Measurements from ENCODE around the gene GLIS1. TPM values are rescaled to one million over a fixed set of nuclear protein-coding genes. Genes with fewer than 3 reads are reported as not detected.

Gene GLIS1
- total and polyA plus RNA-seq, 2 donors (not counting 3 experiments of a cell fraction or from before 2014, with no cell fraction given) = not detected

GRCh38 chr1:53575141-53575954 is 163.6 kb downstream of the GLIS1 start:
- FAIRE-seq = no peak
- DNase-seq (ENCODE audit: low read depth, low spot score) = no peak
- Histone ChIP-seq H4K20me1 (replicated peaks; ENCODE audit: control insufficient read depth, extremely low read depth, insufficient read depth, low read length) (no peaks in the 10 kb centered on the region), H3K4me3 (replicated peaks in 1 of 3; ENCODE audit: insufficient read depth in 1 of 3, low read depth in 1 of 3, low read length in 3 of 3) (no peak overlapping the region), H3K4me2 (ENCODE audit: insufficient read depth, low read length) (no peak overlapping the region), H3K4me1 (ENCODE audit: control insufficient read depth, extremely low read depth, insufficient read depth, low read length) (no peaks in the 10 kb centered on the region), H3K9ac (replicated peaks; ENCODE audit: extremely low read depth, insufficient read depth, low read length) (no peak overlapping the region), H3K9me1 (replicated peaks; ENCODE audit: control insufficient read depth, extremely low read depth, insufficient read depth, low read length) (no peaks in the 10 kb centered on the region), H3K27ac (ENCODE audit: insufficient read depth, low read depth, low read length) (no peak overlapping the region), H3K36me3 (ENCODE audit: control insufficient read depth in 2 of 2, extremely low read depth in 1 of 2, insufficient read depth in 2 of 2, low read length in 2 of 2) (no peaks in the 10 kb centered on the region), H3K27me3 (ENCODE audit: control insufficient read depth in 2 of 2, insufficient read depth in 2 of 2, low read length in 2 of 2) (peaks cover 3 to 4% of the 10 kb centered on the region in 2 experiments), H2AFZ (ENCODE audit: low read depth, low read length) (no peak overlapping the region), H3K9me3 (replicated peaks; ENCODE audit: control insufficient read depth, insufficient read depth, low read length) (no peaks in the 10 kb centered on the region), H3K79me2 (ENCODE audit: control insufficient read depth, insufficient read depth, low read length) (no peaks in the 10 kb centered on the region)
- CTCF ChIA-PET = no interaction called here
- dilution Hi-C loops (cut with MboI; ENCODE audit: extremely low pct_ligation_motif_present, low sequenced_read_pairs) = no loop called here
- intact Hi-C loops (cut with micrococcal nuclease) = no loop called here
- POLR2A ChIA-PET = no interaction called here
- BruUV-seq (replicated peaks) = no TSS peak
- TF ChIP-seq FOS (IDR thresholded peaks at IDR 0.05; ENCODE audit: borderline replicate concordance, insufficient read depth, low read length) (no peak), MYC (IDR thresholded peaks at IDR 0.05; ENCODE audit: low read depth, low read length) (no peak), POLR2AphosphoS5 (IDR thresholded peaks at IDR 0.05; ENCODE audit: insufficient read depth, low read depth, low read length) (no peak), GATA2 (IDR thresholded peaks at IDR 0.05; ENCODE audit: insufficient read depth, insufficient read length, low read depth, low read length) (no peak), EZH2 (IDR thresholded peaks at IDR 0.05; ENCODE audit: borderline replicate concordance, low read depth, low read length, severe bottlenecking) (no peak), POLR2A (IDR thresholded peaks at IDR 0.05; ENCODE audit: low read depth, low read length) (no peak), JUN (IDR thresholded peaks at IDR 0.05; ENCODE audit: borderline replicate concordance, insufficient read depth, insufficient read length, low read depth) (no peak)
- TF ChIP-seq, protein P1, sequence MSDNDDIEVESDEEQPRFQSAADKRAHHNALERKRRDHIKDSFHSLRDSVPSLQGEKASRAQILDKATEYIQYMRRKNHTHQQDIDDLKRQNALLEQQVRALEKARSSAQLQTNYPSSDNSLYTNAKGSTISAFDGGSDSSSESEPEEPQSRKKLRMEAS (IDR thresholded peaks at IDR 0.05; ENCODE audit: insufficient read depth, insufficient read length) = no peak
- TF ChIP-seq, protein P2, sequence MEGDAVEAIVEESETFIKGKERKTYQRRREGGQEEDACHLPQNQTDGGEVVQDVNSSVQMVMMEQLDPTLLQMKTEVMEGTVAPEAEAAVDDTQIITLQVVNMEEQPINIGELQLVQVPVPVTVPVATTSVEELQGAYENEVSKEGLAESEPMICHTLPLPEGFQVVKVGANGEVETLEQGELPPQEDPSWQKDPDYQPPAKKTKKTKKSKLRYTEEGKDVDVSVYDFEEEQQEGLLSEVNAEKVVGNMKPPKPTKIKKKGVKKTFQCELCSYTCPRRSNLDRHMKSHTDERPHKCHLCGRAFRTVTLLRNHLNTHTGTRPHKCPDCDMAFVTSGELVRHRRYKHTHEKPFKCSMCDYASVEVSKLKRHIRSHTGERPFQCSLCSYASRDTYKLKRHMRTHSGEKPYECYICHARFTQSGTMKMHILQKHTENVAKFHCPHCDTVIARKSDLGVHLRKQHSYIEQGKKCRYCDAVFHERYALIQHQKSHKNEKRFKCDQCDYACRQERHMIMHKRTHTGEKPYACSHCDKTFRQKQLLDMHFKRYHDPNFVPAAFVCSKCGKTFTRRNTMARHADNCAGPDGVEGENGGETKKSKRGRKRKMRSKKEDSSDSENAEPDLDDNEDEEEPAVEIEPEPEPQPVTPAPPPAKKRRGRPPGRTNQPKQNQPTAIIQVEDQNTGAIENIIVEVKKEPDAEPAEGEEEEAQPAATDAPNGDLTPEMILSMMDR (IDR thresholded peaks at IDR 0.05; ENCODE audit: extremely low read depth in 1 of 2, insufficient read depth in 1 of 2, low read depth in 1 of 2, low read length in 2 of 2) = no peak
